HG03135 (cell line): ENCODE measurements around the gene ZNF185.
"Not testable (repeated sequence)": the region's sequence is repeated elsewhere in the genome, so short reads cannot be mapped to it uniquely, and the experiment has no call there.

Experiments used
- ATAC-seq: cut with Tn5 transposase; IDR thresholded peaks from one replicate; pipeline ENCODE4 v1.9.1; 2021; ENCODE audit warnings: mild to moderate bottlenecking, moderate library complexity; ENCODE audit not compliant: unreplicated experiment

The ZNF185 gene

DNA sequence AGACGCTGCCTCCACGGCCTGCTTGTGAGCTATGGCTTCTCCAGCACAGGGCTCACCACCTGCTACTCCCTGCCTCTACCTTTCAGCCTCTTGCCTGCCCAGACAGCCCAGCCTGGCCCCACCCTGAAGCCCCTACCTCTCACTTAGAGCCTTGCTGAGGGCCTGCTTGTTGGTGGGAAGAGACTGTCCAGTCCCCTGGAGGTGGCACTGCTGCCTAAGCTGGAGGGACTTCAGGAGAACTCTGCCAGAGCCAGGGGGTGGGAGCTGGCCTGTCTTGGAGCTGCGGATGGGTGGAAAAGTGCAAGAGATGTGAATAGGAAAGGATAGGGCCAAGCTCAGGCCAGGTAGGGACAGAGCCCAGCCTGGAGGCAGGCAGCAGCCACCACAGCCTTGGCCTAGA lies 2.7 kb upstream of the ZNF185 start:
- ATAC-seq = no peak

DNA sequence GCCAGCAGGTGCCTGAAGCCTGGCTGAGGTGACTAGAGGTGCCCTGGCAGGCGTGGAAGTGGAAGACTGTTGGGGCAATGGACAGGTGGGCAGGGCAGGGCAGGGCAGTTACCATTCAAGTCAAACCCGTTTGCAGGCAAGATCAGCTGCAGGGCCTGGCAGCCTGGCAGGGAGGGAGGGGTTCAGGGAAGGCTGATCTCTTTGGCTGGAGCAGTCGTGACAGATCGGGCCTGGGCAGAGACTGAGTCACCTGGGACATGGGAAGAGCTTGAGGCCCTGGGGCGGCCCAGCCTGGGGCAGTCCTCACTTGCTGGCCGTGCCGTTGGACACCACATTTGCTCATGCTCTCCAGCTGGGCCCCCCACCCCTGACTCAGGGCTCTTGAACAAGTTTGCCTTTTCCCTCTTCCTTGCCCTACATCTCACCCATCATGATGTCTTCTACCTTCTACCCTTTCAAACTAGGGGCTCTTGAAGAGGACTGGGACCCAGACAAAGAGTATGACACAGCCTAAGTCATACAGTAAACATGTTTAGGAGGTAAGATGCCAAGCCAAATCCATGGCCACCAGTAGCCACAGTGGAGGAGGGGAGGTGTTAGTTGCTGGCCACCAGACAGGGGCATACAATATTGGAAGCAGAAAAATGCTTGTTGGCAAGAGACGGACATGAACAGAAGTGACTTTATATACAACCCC lies 2.0 kb upstream of the ZNF185 start:
- no peak for ATAC-seq

DNA sequence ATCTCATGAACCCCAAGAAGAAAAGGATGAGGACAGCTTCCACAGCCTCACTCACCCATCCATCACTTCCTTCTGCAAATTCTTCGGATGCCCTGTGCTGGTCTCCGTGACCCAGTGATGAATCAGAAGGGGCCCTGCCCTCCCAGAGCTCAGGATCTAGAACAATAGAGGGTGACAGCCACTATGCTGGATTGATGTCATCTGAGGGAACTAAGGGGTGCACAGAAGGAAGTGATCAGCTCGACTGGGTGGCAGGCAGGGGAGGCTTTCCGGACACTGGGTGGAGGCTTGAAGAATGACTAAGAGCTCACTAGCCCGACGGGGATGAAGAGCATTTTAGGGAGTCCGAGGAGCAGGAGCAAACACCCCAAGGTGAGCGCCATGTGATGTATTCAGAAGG lies 1.4 kb upstream of the ZNF185 start:
- ATAC-seq = no peak

DNA sequence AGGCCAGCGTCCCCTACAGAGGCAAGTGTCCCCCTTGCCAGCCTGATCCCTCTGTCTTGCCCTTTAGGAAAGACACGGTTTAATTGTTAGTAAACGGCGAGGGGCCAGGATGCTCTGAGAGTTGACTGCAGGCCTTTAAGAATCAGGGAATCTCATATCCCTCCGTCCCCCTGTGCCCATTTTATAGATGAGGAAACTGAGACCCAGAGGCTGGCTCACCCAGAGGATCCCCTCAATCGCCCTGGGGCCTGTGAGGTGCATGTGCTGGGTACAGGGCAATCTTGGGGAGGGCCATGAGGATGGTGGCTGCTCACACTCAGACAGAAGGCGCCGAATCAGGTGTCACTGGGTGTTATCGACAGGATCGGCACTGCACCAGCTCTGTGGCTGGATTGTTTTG lies 575 bp downstream of the ZNF185 start:
- ATAC-seq = no peak

DNA sequence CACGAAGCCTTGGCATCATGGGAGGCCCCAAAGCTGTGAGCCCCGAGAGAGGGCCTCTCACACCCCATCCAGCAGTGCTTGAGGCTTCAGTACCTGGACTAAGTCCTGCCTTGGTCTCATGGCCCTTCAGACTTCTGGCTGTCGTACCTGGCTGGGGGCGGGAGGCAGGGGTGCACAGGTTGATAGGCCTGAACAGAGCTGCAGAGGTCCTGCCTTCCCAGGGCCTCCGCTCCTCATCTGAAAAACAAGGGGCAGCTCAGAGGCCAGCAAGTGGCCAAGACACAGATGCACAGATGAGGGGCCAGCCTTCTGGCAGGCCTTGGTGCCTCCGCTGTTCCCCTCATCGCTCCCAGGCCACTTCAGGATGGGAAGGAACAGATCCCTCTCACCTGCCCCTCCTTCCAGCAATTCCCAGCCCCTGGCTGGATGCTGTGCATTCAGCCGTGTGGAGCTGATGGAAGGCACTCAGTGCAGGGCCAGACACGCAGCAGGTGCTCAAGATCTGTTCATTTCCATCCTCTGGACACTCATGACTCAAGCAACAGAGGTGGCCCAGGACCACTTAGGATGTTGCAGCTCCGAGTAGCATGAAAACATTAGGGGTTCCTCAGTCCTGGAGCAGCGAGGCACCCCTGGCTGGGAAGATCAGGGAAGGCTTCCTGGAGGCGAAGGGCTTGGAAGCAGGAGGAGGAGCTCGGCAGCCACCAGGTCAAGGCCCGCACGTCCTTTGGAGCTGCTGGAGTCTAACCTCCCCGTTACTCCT lies 1.4 kb downstream of the ZNF185 start:
- ATAC-seq = no peak

GRCh38 chrX:152899874-152900719 lies 2.2 kb downstream of the ZNF185 start:
- no peak for ATAC-seq

- ATAC-seq = no peak
Measured at GRCh38 chrX:152900937-152901445, 3.1 kb downstream of the ZNF185 start.

DNA sequence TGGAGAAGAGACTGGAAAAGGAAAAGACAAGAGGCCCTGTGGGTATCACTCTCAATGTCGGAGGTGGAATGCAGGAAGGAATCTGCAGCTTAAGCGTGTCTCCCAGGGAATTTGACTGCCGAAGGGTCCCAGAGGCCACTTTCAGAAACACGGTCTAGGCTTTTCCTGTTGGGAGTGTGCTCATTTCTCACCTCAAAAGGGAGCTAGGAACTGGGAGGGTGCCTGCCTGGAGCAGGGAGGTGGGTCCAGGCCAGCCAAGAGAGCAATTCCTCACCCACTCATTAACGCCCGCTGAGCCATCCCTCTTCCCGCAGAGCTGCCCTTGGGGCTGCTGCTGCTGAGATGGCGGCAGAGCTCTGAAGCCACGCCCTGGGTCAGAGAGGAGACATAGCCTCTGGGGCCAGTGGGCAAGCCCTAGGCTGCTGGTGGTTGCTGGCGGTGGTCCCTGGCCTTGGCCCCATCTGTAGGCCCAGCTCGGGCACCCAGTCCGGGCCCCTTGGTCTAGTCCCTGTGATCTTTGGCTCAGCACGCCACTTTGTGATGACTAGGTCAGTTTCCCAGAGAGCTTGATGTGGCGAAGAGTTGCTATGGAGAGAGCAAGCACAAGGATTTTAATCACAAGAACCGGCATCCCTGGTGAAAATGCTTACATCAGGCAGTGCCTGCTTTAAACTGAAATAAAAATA lies 4.1 kb downstream of the ZNF185 start:
- no peak for ATAC-seq

DNA sequence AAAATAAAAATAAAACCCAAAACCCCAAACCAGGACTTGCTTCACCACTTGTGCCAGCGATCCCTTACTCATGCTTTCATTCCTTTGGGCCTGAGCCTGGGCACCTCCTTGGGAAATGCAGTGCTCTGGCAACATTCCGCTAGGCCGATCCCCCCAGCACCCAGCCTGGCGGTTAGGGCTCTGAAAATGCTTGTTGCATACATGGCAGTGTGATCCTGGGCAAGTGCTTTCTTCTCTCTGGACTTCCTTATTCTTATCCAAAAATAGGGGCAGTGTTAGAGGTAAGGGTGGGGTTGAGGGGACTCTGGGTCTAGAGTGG lies 4.6 kb downstream of the ZNF185 start:
- no peak for ATAC-seq

- ATAC-seq = no peak
Measured at GRCh38 chrX:152903589-152903988, 5.7 kb downstream of the ZNF185 start.

GRCh38 chrX:152904151-152905080 lies 6.5 kb downstream of the ZNF185 start:
- no peak for ATAC-seq

- ATAC-seq = no peak
Measured at GRCh38 chrX:152905081-152905420, 7.2 kb downstream of the ZNF185 start.

GRCh38 chrX:152907084-152907651 lies 9.3 kb downstream of the ZNF185 start:
- no peak for ATAC-seq

GRCh38 chrX:152908486-152908885 lies 10.6 kb downstream of the ZNF185 start:
- ATAC-seq = no peak

DNA sequence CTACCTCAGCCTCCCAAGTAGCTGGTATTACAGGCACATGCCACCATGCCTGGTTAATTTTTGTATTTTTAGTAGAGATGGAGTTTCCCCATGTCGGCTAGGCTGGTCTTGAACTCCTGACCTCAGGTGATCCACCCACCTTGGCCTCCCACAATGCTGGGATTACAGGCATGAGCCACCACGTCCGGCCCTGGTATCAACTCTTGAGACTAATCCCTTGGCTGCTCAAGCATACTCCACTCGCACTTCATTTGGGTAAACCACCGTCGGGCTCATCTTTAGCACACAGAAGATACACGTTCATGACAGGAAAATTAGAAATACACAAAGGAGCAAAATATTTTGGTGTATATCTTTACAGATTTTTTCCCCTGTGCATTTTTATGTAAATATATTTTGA lies 12.2 kb downstream of the ZNF185 start:
- not testable (repeated sequence) for ATAC-seq

GRCh38 chrX:152912106-152912505 lies 14.2 kb downstream of the ZNF185 start:
- no peak for ATAC-seq

GRCh38 chrX:152912641-152913040 lies 14.8 kb downstream of the ZNF185 start:
- no peak for ATAC-seq

GRCh38 chrX:152913346-152913745 lies 15.5 kb downstream of the ZNF185 start:
- ATAC-seq = no peak

DNA sequence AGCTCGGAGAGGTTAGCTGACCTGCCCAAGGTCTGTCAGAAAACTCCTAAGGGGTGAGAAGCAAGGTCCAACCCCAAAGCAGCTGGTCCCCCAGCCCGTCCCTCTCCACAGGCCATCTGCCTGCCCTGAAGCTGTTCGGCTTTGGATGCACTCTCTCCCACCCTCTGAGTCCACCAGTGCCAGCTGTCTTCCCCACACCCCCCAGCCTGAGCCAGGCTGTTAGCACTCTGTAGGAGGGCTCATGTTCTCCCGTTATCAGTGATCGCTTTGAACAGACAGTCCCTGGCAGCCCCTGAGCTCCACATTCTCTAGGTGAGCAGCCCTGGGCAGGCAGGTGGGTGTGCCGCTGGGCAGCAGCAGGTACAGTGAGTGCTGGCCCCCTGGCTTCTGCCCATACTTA lies 16.0 kb downstream of the ZNF185 start:
- ATAC-seq = no peak
